Subcutaneous abdominal adipose tissue (tissue), 5 donors: ENCODE data around the gene TTLL8.

ENCODE experiments used
- H3K27ac ChIP-seq: one replicate; pipeline ENCODE4 v1.7.0; 2013; ENCODE audit warnings: low read depth, mild to moderate bottlenecking, inconsistent platforms, low read length, moderate library complexity
- H3K27me3 ChIP-seq, 5 donors: one replicate each; pipeline ENCODE4 v1.7.0; 2013; ENCODE audit warnings: low read length in 5 of 5, inconsistent platforms in 1 of 5; ENCODE audit not compliant: control insufficient read depth in 5 of 5, insufficient read depth in 4 of 5
- H3K36me3 ChIP-seq, 5 donors: one replicate each; pipeline ENCODE4 v1.7.0; 2013; ENCODE audit warnings: low read length in 5 of 5; ENCODE audit not compliant: control insufficient read depth in 5 of 5, insufficient read depth in 5 of 5
- H3K4me1 ChIP-seq, 5 donors: one replicate each; pipeline ENCODE4 v1.7.0; 2013; ENCODE audit warnings: low read length in 5 of 5, mild to moderate bottlenecking in 3 of 5, moderate library complexity in 1 of 5; ENCODE audit not compliant: control insufficient read depth in 5 of 5, insufficient read depth in 5 of 5
- H3K4me3 ChIP-seq, 5 donors: one replicate each; pipeline ENCODE4 v1.7.0; 2013; ENCODE audit warnings: low read length in 5 of 5, low read depth in 1 of 5
- H3K9ac ChIP-seq, 5 donors: one replicate each; pipeline ENCODE4 v1.7.0; 2013; ENCODE audit warnings: low read length in 5 of 5, mild to moderate bottlenecking in 4 of 5, moderate library complexity in 3 of 5
- H3K9me3 ChIP-seq, 5 donors: one replicate each; pipeline ENCODE4 v1.7.0; 2013; ENCODE audit warnings: low read length in 5 of 5; ENCODE audit not compliant: control insufficient read depth in 5 of 5
- donor health status: healthy.
- donor health status: healthy.
- donor health status: healthy.
- donor health status: healthy.
- donor health status: healthy.

TTLL8 gene

GRCh38 chr22:50012211-50013181, 45.6 kb downstream of the TTLL8 start, which contains the start of gene IL17REL:
Gene IL17REL (minus strand): TSS chr22:50012765. CDS start chr22:50012646, 119 bp downstream.
- Histone ChIP-seq H3K4me1 (peaks cover 0 to 8% (median 5%) of the 10 kb centered on the region in 5 donors), H3K4me3 (no peak within 1 kb of the TSS), H3K36me3 (no peaks in the 10 kb centered on the region), H3K27ac (no peak within 1 kb of the TSS), H3K9me3 (no peaks in the 10 kb centered on the region), H3K9ac (no peak within 1 kb of the TSS), H3K27me3 (peaks cover 52 to 72% (median 66%) of the 10 kb centered on the region in 5 donors)

- Histone ChIP-seq H3K27me3 (peaks cover 47 to 64% (median 57%) of the 10 kb centered on the region in 5 donors), H3K9me3 (no peaks in the 10 kb centered on the region)
These were observed 46.5 kb downstream of the TTLL8 start for GRCh38 chr22:50011447-50012210.

GRCh38 chr22:50010676-50011446, 47.2 kb downstream of the TTLL8 start:
- Histone ChIP-seq H3K9ac (no peak overlapping the region), H3K9me3 (no peaks in the 10 kb centered on the region), H3K27ac (no peak overlapping the region), H3K4me3 (no peak overlapping the region), H3K36me3 (no peaks in the 10 kb centered on the region), H3K27me3 (peaks cover 40 to 56% (median 50%) of the 10 kb centered on the region in 5 donors), H3K4me1 (peaks cover 0 to 8% (median 5%) of the 10 kb centered on the region in 5 donors)

More at GRCh38 chr22:50011447-50012210, 46.5 kb downstream of the TTLL8 start:
- H3K36me3 ChIP-seq: no peaks in the 10 kb centered on the region
- H3K9ac ChIP-seq: no peak overlapping the region
- no peak overlapping the region for H3K27ac ChIP-seq
- no peak overlapping the region for H3K4me3 ChIP-seq
- peaks cover 0 to 8% (median 5%) of the 10 kb centered on the region in 5 donors for H3K4me1 ChIP-seq

GRCh38 chr22:50009765-50010675, 48.1 kb downstream of the TTLL8 start:
- Histone ChIP-seq H3K4me3 (no peak overlapping the region), H3K9me3 (no peaks in the 10 kb centered on the region), H3K27me3 (peaks cover 38 to 55% (median 49%) of the 10 kb centered on the region in 5 donors), H3K27ac (no peak overlapping the region), H3K9ac (no peak overlapping the region), H3K36me3 (no peaks in the 10 kb centered on the region), H3K4me1 (peaks cover 0 to 7% (median 5%) of the 10 kb centered on the region in 5 donors)

- Histone ChIP-seq H3K27ac (no peak overlapping the region), H3K9me3 (no peaks in the 10 kb centered on the region), H3K36me3 (no peaks in the 10 kb centered on the region), H3K4me3 (no peak overlapping the region), H3K9ac (no peak overlapping the region), H3K4me1 (peaks cover 0 to under 1% (median 0%) of the 10 kb centered on the region in 5 donors), H3K27me3 (peaks cover 32 to 48% (median 42%) of the 10 kb centered on the region in 5 donors)
These were observed 48.8 kb downstream of the TTLL8 start for GRCh38 chr22:50009251-50009650.

GRCh38 chr22:50008151-50009040, 49.7 kb downstream of the TTLL8 start:
- Histone ChIP-seq H3K27me3 (peaks cover 26 to 40% (median 35%) of the 10 kb centered on the region in 5 donors), H3K36me3 (no peaks in the 10 kb centered on the region), H3K9ac (no peak overlapping the region), H3K4me3 (no peak overlapping the region), H3K9me3 (no peaks in the 10 kb centered on the region), H3K4me1 (no peaks in the 10 kb centered on the region), H3K27ac (no peak overlapping the region)

- no peaks in the 10 kb centered on the region for H3K9me3 ChIP-seq
- no peak overlapping the region for H3K4me3 ChIP-seq
- no peaks in the 10 kb centered on the region for H3K36me3 ChIP-seq
- H3K4me1 ChIP-seq: peaks cover 0 to 9% (median 3%) of the 10 kb centered on the region in 5 donors
- H3K9ac ChIP-seq: no peak overlapping the region
- H3K27ac ChIP-seq: no peak overlapping the region
- peaks cover 15 to 27% (median 24%) of the 10 kb centered on the region in 5 donors for H3K27me3 ChIP-seq
These were observed 51.0 kb downstream of the TTLL8 start for GRCh38 chr22:50007057-50007511.

GRCh38 chr22:50004918-50005317, 53.2 kb downstream of the TTLL8 start:
- no peak overlapping the region for H3K4me3 ChIP-seq
- H3K27me3 ChIP-seq: peaks cover 0 to 21% (median 15%) of the 10 kb centered on the region in 5 donors
- H3K36me3 ChIP-seq: no peaks in the 10 kb centered on the region
- H3K9me3 ChIP-seq: no peaks in the 10 kb centered on the region
- peaks cover 0 to 15% (median 3%) of the 10 kb centered on the region in 5 donors for H3K4me1 ChIP-seq
- no peak overlapping the region for H3K9ac ChIP-seq
- H3K27ac ChIP-seq: no peak overlapping the region
